GM19468 (cell line): ENCODE data around the gene SYNGR3.
A peak's percentile ranks its signal among the peaks of the same experiment; 100 is the strongest.

Experiments used
- ATAC-seq: cut with Tn5 transposase; IDR thresholded peaks from one replicate; pipeline ENCODE4 v1.9.1; 2021; ENCODE audit warnings: mild to moderate bottlenecking, moderate library complexity, moderate number of reproducible peaks; ENCODE audit not compliant: unreplicated experiment; ENCODE audit errors: extremely low read depth

The SYNGR3 gene

GRCh38 chr16:1990351-1991134 is 773 bp downstream of the SYNGR3 start:
- no peak for ATAC-seq

GRCh38 chr16:1991135-1991551 is 1.4 kb downstream of the SYNGR3 start:
- no peak for ATAC-seq

- ATAC-seq: no peak
Measured at GRCh38 chr16:1991588-1991947, 1.8 kb downstream of the SYNGR3 start.

GRCh38 chr16:1991948-1992703 is 2.4 kb downstream of the SYNGR3 start:
- peak; percentile 45 for ATAC-seq

- ATAC-seq: no peak
Measured at GRCh38 chr16:1992704-1993317, 3.0 kb downstream of the SYNGR3 start.

GRCh38 chr16:1993731-1994131 is 4.0 kb downstream of the SYNGR3 start:
- no peak for ATAC-seq

GRCh38 chr16:1997494-1998359 is 8.0 kb downstream of the SYNGR3 start:
- no peak for ATAC-seq

GRCh38 chr16:1998360-1998835 is 8.6 kb downstream of the SYNGR3 start:
- ATAC-seq: no peak

GRCh38 chr16:1998852-1999801 is 9.4 kb downstream of the SYNGR3 start:
- ATAC-seq: no peak

- no peak for ATAC-seq
Measured at GRCh38 chr16:1999866-2000514, 10.2 kb downstream of the SYNGR3 start.

GRCh38 chr16:2001035-2001434 is 11.3 kb downstream of the SYNGR3 start:
- ATAC-seq: no peak

- no peak for ATAC-seq
Measured at GRCh38 chr16:2001456-2002355, 11.9 kb downstream of the SYNGR3 start.

- ATAC-seq: no peak
Measured at GRCh38 chr16:2002406-2003230, 12.8 kb downstream of the SYNGR3 start.

GRCh38 chr16:2003231-2003826 is 13.6 kb downstream of the SYNGR3 start:
- ATAC-seq: no peak

GRCh38 chr16:2003827-2004641 is 14.3 kb downstream of the SYNGR3 start:
- ATAC-seq: peak; percentile 39
